GM12878 (cell line): Measurements from ENCODE around the gene MEGF9. TPM values are rescaled to one million over a fixed set of nuclear protein-coding genes. Genes with fewer than 3 reads are reported as not detected.

Source experiments
- E2F4 ChIP-seq: IDR thresholded peaks from 2 replicates; pipeline ENCODE4 v1.6.1; 2012; ENCODE audit warnings: low read depth, low read length, improper control_type of control experiment
- E2F8 ChIP-seq: fragments of 450-650 bp; IDR thresholded peaks from 2 replicates; pipeline ENCODE4 v1.6.1; 2018; ENCODE audit warnings: mild to moderate bottlenecking, low read depth, moderate library complexity; ENCODE audit not compliant: partially characterized antibody
- MEF2A ChIP-seq: IDR thresholded peaks from 2 replicates; pipeline ENCODE4 v1.6.1; 2011; ENCODE audit warnings: low read depth, mild to moderate bottlenecking, low read length, moderate library complexity; ENCODE audit not compliant: insufficient read depth
- MYB ChIP-seq: fragments of 150-350 bp; IDR thresholded peaks from 2 replicates; pipeline ENCODE4 v1.6.1; 2014; ENCODE audit warnings: mild to moderate bottlenecking, low read depth, low read length, borderline replicate concordance
- NKRF ChIP-seq: fragments of 450-650 bp; conservative IDR thresholded peaks from 2 replicates; pipeline ENCODE4 v1.6.1; 2017; ENCODE audit warnings: mild to moderate bottlenecking, moderate library complexity
- SPI1 ChIP-seq: IDR thresholded peaks from 2 replicates; pipeline ENCODE4 v1.6.1; 2011; ENCODE audit warnings: low read depth, mild to moderate bottlenecking, low read length, moderate library complexity, borderline replicate concordance; ENCODE audit not compliant: insufficient read depth
- USF2 ChIP-seq: IDR thresholded peaks from 2 replicates; pipeline ENCODE4 v1.6.1; 2011; ENCODE audit warnings: low read depth, low read length, improper control_type of control experiment, borderline replicate concordance
- ZZZ3 ChIP-seq: IDR thresholded peaks from 2 replicates; pipeline ENCODE4 v1.6.1; 2011; ENCODE audit warnings: low read depth; ENCODE audit not compliant: control insufficient read depth, insufficient read length
- polyA plus RNA-seq, 11 experiments: library from polyadenylated mRNA; depleted of rRNA in 4 of 11; unstranded in 6 of 11; stranded (reverse) in 5 of 11; fragments of >200 nt; fragmentation: Nextera tagmentation in 4 of 11; fragmentation: Illumina TruSeq in 1 of 11; extraction: Ambion mirVana in 4 of 11; extraction: Trizol in 1 of 11; gene quantifications; 1 replicate in 1 of 11; 2 replicates in 10 of 11; pipeline versions ENCODE4 v1.2.1 to v1.2.3, GENCODE V29; 2011 to 2016; ENCODE audit warnings: inconsistent platforms in 2 of 11, missing spikeins in 2 of 11, low read depth in 1 of 11
- total RNA-seq, 4 experiments: library from RNA; depleted of rRNA in 3 of 4; stranded (reverse); fragments of >200 nt in 3 of 4; fragmentation: Illumina TruSeq in 1 of 4; extraction: Trizol in 1 of 4; gene quantifications; 2 replicates each; pipeline versions ENCODE4 v1.2.1 to v1.2.3, GENCODE V29; 2013 to 2021
- TF ChIP-seq, protein P1 (sequence below): IDR thresholded peaks from 2 replicates; pipeline ENCODE4 v1.6.1; 2012; ENCODE audit warnings: low read depth, low read length, improper control_type of control experiment

MEGF9 gene
- total and polyA plus RNA-seq, 10 of the 15 experiments (the other 5 are each of a cell fraction or from before 2014, with no cell fraction given) = 0.71 to 5.1 (median 2.6) TPM

DNA sequence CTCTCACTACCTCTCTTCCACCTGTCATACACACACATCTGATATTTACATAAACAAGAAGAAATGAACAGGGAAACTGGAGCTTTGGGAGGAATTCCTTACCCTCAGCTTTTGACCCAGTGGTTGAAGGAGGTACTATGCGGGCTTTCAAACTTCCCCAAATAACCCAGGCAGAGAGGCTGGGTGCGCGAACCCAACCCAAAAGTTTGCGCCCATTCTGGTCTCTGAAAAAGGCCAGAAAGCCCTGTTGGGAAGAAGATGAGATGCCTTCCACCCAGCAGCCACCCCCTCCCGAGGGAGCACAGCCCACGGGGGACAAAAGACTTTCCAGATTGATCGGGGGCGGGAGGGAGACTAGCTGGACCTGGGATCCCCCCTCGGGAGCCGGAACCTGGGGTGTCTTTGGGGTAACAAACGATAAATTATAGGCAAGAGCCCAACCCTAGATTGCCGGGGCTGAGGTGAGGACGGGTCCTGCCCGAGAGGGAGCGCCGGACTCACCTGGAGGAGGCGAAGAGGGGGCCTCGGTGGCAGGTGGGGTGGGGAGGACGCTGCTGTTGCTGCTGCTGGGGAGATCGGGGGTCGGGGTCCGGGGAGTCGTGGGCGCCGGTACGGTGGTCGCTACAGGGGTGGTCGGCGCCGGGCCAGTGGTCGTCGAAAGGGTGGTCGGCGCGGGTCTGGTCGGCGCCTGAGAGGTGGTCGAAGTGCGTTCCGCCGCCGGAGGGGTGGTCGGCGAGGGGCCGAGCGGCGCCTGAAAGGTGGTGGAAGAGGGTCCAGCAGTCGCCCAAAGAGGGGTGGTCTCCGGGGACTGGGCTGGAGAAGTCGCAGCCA lies 798 bp downstream of the MEGF9 start (continued):
- no peak for TF ChIP-seq USF2
- no peak for TF ChIP-seq E2F4
- no peak for TF ChIP-seq NKRF
- no peak for TF ChIP-seq MEF2A
- no peak for TF ChIP-seq ZZZ3
- no peak for TF ChIP-seq MYB
- no peak for TF ChIP-seq E2F8
- TF ChIP-seq, protein P1, sequence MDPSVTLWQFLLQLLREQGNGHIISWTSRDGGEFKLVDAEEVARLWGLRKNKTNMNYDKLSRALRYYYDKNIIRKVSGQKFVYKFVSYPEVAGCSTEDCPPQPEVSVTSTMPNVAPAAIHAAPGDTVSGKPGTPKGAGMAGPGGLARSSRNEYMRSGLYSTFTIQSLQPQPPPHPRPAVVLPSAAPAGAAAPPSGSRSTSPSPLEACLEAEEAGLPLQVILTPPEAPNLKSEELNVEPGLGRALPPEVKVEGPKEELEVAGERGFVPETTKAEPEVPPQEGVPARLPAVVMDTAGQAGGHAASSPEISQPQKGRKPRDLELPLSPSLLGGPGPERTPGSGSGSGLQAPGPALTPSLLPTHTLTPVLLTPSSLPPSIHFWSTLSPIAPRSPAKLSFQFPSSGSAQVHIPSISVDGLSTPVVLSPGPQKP = no peak
- TF ChIP-seq SPI1 = no peak
